Heart left ventricle (tissue), 16 donors: ENCODE data around the gene CDK1. TPM values are rescaled to one million over a fixed set of nuclear protein-coding genes. Genes with fewer than 3 reads are reported as not detected.
A peak's percentile ranks its signal among the peaks of the same experiment; 100 is the strongest.

Experiments used
- ATAC-seq, 4 donors: fragments of 200-7000 bp; cut with Tn5 transposase; one replicate each; pipeline ENCODE4 v1.9.1; 2020 to 2022; ENCODE audit warnings: moderate library complexity in 4 of 4, mild to moderate bottlenecking in 3 of 4, moderate number of reproducible peaks in 1 of 4
- DNase-seq, 5 donors: peaks; one replicate each; pipeline ENCODE4 v3.0.0-alpha.2; 2020
- H3K27ac ChIP-seq, 12 donors: fragments of 200-600 bp; sonication (generic) in 4 of 12; one replicate each; pipeline versions ENCODE4 v1.5.0 to v1.8.0; 2016 to 2022; ENCODE audit warnings: mild to moderate bottlenecking in 2 of 12
- H3K27me3 ChIP-seq, 9 donors: fragments of 200-600 bp; sonication (generic) in 2 of 9; one replicate each; pipeline versions ENCODE4 v1.5.1 to v1.8.0; 2016 to 2022; ENCODE audit warnings: mild to moderate bottlenecking in 3 of 9
- H3K36me3 ChIP-seq, 9 donors: fragments of 200-600 bp; sonication (generic) in 2 of 9; one replicate each; pipeline versions ENCODE4 v1.5.0 to v1.8.0; 2018 to 2022; ENCODE audit warnings: mild to moderate bottlenecking in 2 of 9
- H3K4me1 ChIP-seq, 12 donors: fragments of 200-600 bp; sonication (generic) in 4 of 12; one replicate each; pipeline versions ENCODE4 v1.5.0 to v1.8.0; 2016 to 2022; ENCODE audit warnings: mild to moderate bottlenecking in 3 of 12
- H3K4me3 ChIP-seq, 12 donors: fragments of 200-600 bp; sonication (generic) in 4 of 12; one replicate each; pipeline versions ENCODE4 v1.5.0 to v1.8.0; 2017 to 2022; ENCODE audit warnings: mild to moderate bottlenecking in 9 of 12, moderate library complexity in 4 of 12
- H3K9me3 ChIP-seq, 12 donors: fragments of 200-600 bp; sonication (generic) in 4 of 12; one replicate each; pipeline versions ENCODE4 v1.5.0 to v1.8.0; 2016 to 2022; ENCODE audit warnings: mild to moderate bottlenecking in 1 of 12
- CTCF ChIP-seq, 12 donors: fragments of 200-600 bp; sonication (generic) in 4 of 12; IDR thresholded peaks; one replicate each; pipeline versions ENCODE4 v1.5.0 to v1.8.0; 2018 to 2022; ENCODE audit warnings: antibody characterized with exemption in 12 of 12, mild to moderate bottlenecking in 5 of 12
- POLR2A ChIP-seq, 2 donors: fragments of 450-650 bp; IDR thresholded peaks; one replicate each; pipeline ENCODE4 v1.6.1; 2017; ENCODE audit warnings: antibody characterized with exemption in 2 of 2, mild to moderate bottlenecking in 2 of 2, moderate library complexity in 2 of 2
- WGBS, 4 donors: extraction: QIAGEN DNeasy Blood & Tissue Kit in 2 of 4; methylation state at CpG; one replicate each; pipeline versions ENCODE4 v1.1.5 to v1.1.7; 2013 to 2018; 5-methylcytosine and 5-hydroxymethylcytosine counted together
- intact Hi-C, 10 donors: fragments of 100-400 bp; cut with DNase I; formaldehyde crosslinking; loops; one replicate each; pipeline versions ENCODE4 v1.11.1 to v1.14.2; 2022
- polyA plus RNA-seq, 2 donors: library from polyadenylated mRNA; stranded (reverse); fragments of 200-250 nt; gene quantifications; one replicate each; pipeline ENCODE4 v1.2.3, GENCODE V29; 2013
- total RNA-seq, 9 donors: library from RNA; depleted of rRNA in 2 of 9; stranded (reverse); fragments of >200 nt in 2 of 9; fragmentation: NEBNext Ultra II Directional in 3 of 9; extraction: Animal tissue kit (Norgen Biotek cat#: 25700) in 3 of 9; gene quantifications; one replicate each; pipeline versions ENCODE4 v1.1.0 to v1.2.4, GENCODE V29; 2016 to 2023
- donor health status: ischemic (EF 13 %, LVEDD 7.1; RV severe dilation, severe dysfunction).
- donor health status: healthy with polysubstance abuse.
- donor health status: DM: no; HTN: yes; CAD: no.
- donor health status: DM: no; HTN: no; CAD: no.
- donor health status: ischemic (EF 25% LVEDD 6.9; RV normal size, moderate dysfunction).
- donor health status: ischemic (EF 25% LVEDD 5.7; RV mildly dilated, moderate dysfunction).
- donor health status: healthy.
- donor health status: DM: yes; HTN: yes; CAD: no.
- donor health status: ischemic (EF 35%, LVEDD 5.7; RV mildly dilated, moderate dysfunction).
- donor health status: nonischemic (EF 11% LVEDD 7.7; RV severe dilation, severe dysfunction).
- donor health status: DM: yes; HTN: yes; CAD: no.
- donor health status: PGD.
- donor health status: ischemic (EF 29% LVEDD 5.4; RV normal size, mild dysfunction).
- donor health status: nonischemic (EF 23%, LVEDD 6.1; RV moderate dilation, normal function).

CDK1 gene
- total and polyA plus RNA-seq, 11 donors: 0.44 to 13.8 (median 0.99) TPM; not detected in 1

GRCh38 chr10:60769406-60769805, 8.9 kb upstream of the CDK1 start:
- ATAC-seq: no peak

DNA sequence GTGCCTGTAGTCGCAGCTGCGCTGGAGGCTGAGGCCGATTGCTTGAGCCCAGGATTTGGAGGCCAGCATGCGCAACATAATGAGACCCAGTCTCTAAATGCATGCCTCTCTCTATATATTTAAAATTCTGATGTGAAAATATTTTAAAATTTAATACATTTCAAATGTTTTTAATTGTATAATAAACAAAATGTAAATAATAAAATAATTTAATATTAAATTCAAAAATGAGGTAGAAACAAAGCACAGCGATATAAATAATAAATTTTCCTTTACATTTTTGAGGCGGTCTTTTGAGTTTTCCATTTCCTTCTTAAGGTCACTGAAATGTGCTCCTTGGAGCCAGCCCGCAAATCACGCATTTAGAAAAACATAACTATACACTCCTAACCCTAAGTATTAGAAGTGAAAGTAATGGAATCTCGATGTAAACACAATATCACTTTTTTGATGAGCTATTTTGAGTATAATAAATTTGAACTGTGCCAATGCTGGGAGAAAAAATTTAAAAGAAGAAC, 523 bp upstream of the CDK1 start:
- 43 to 48% (median 47%) methylated on average over 9 of the region's 9 CpGs for WGBS, 4 donors
- no peaks in the 10 kb centered on the region for H3K36me3 ChIP-seq
- no peaks in the 10 kb centered on the region for H3K27me3 ChIP-seq
- H3K27ac ChIP-seq: peak overlapping the region in 4 of 12 donors; percentile 5 to 51 (median 32)
- H3K9me3 ChIP-seq: no peaks in the 10 kb centered on the region
- peak overlapping the region in 11 of 12 donors; percentile 3 to 75 (median 64) for H3K4me3 ChIP-seq
- intact Hi-C loops: no loop called here
- no peak for DNase-seq
- no peak for TF ChIP-seq CTCF (IDR thresholded peaks at IDR 0.05)
- no peak for TF ChIP-seq POLR2A (IDR thresholded peaks at IDR 0.05)
- peak in 2 of 4 donors; percentile 5 to 8 for ATAC-seq
- H3K4me1 ChIP-seq: peaks cover 0 to 15% (median 3%) of the 10 kb centered on the region in 12 donors

More at GRCh38 chr10:60769406-60769805, 8.9 kb upstream of the CDK1 start:
- Histone ChIP-seq H3K27me3 (no peaks in the 10 kb centered on the region), H3K36me3 (no peaks in the 10 kb centered on the region), H3K9me3 (no peaks in the 10 kb centered on the region), H3K4me1 (no peaks in the 10 kb centered on the region), H3K4me3 (no peak overlapping the region), H3K27ac (no peak overlapping the region)
- TF ChIP-seq POLR2A (IDR thresholded peaks at IDR 0.05) (no peak), CTCF (IDR thresholded peaks at IDR 0.05) (no peak)
- 43 to 48% (median 45%) methylated on average over 2 of the region's 2 CpGs for WGBS, 4 donors
- intact Hi-C loops: no loop called here
- no peak for DNase-seq

DNA sequence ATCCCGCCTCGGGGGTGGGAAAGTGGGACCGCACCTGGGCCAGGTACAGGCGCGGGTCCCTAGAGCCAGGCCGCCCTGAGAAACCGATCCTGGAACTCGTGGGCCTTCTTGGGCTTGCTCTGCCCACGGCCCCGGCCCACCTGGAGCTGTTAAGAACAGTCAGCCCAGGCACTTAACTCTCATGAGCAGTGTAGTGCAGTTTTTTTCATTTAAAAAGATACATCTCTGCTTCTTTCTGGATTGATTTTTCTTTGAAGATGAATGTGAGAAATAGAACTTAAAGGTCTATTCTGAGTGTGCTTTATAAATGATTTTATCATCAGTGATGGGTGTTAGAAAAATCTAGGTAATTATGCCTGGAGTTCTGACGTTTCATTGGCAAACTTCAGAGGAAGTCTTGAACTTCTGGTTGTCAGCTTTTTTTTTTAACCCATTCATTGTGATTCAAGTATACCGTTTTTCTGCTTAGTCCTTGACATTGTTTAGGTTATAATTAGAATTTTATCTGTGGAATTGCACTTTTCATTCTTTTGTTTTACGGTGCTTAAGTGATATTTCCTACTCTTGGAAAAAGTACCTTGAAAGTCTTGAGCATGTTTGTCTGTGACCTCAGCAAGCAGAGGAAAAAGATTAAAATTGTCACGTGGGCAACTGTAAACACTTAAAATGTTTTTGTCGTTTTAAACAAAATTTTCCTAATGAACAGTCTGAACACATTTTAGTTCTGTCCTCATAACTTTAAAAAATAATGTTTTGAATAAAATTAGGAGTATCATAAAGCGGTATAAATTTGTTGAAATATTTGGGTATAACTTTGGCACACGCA, 906 bp downstream of the CDK1 start:
- Histone ChIP-seq H3K4me1 (peaks cover 0 to 16% (median 3%) of the 10 kb centered on the region in 12 donors), H3K27ac (peak overlapping the region in 1 of 12 donors; percentile 48), H3K4me3 (peak overlapping the region; percentile 34 to 75 (median 63)), H3K27me3 (no peaks in the 10 kb centered on the region), H3K36me3 (no peaks in the 10 kb centered on the region), H3K9me3 (no peaks in the 10 kb centered on the region)
- 7 to 10% (median 9%) methylated on average over 16 to 17 of the region's 17 CpGs for WGBS, 4 donors
- TF ChIP-seq POLR2A (IDR thresholded peaks at IDR 0.05): no peak
- no peak for TF ChIP-seq CTCF (IDR thresholded peaks at IDR 0.05)
- intact Hi-C loops: no loop called here
- no peak for DNase-seq
- no peak for ATAC-seq

- ATAC-seq (no peak), DNase-seq (no peak)
- TF ChIP-seq CTCF (IDR thresholded peaks at IDR 0.05): no peak
- TF ChIP-seq POLR2A (IDR thresholded peaks at IDR 0.05): no peak
Observed at GRCh38 chr10:60781661-60782060, 3.4 kb downstream of the CDK1 start.

More at GRCh38 chr10:60781661-60782060, 3.4 kb downstream of the CDK1 start:
- Histone ChIP-seq H3K27me3 (no peaks in the 10 kb centered on the region), H3K27ac (no peak overlapping the region), H3K4me3 (no peak overlapping the region), H3K4me1 (peaks cover 0 to 16% (median 3%) of the 10 kb centered on the region in 12 donors), H3K36me3 (no peaks in the 10 kb centered on the region), H3K9me3 (no peaks in the 10 kb centered on the region)
- intact Hi-C loops: no loop called here
